ENCODE data around the gene HPGDS.
"Not testable (repeated sequence)": the region's sequence is repeated elsewhere in the genome, so short reads cannot be mapped to it uniquely, and the experiment has no call there.

The HPGDS gene

GRCh38 chr4:94342694-94343093 is at the start of gene HPGDS:
Gene HPGDS (minus strand): TSS chr4:94342836. CDS start chr4:94334629, 8,207 bp downstream.
- no peak within 1 kb of the TSS for H3K4me3 ChIP-seq (replicated peaks in 1 of 2; ENCODE audit: low read depth in 2 of 2, low read length in 2 of 2)
- no peak for DNase-seq (ENCODE audit: low read depth in 2 of 2)
- TF ChIP-seq CTCF (IDR thresholded peaks at IDR 0.05; ENCODE audit: low read depth, low read length) = no peak

DNA sequence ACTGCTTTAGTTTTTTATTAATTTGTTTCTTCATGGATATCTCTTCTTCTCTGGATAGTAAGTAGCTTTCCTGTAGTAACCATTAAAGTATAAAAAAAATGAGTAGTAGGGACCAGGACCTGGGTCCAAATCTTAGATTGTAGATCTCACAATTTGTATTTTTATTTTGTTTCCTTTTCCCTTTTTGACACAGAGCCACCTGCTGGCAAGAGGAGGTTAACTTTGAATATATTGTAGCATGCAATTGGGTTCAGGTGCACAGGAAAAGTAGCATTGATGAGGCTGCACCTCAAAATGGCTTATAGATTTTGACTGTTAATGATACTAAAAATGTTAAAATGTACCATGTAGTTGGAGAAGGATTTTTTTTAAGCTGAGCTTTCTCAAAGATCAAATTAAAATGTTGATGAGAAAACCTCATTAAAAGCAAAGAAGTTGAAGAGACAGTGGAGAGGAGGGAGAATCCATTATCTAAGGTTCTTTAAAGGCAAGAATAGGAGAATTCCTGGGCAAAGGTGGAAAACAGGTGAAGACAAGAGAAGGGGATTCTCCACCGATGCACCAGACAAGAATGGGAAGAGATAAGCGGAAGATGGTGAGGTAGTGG is 48.3 kb upstream of the HPGDS start:
- peak in 1 of 2 donors; percentile 42 for DNase-seq (ENCODE audit: low read depth in 2 of 2)
- peak; percentile 58 for TF ChIP-seq CTCF (IDR thresholded peaks at IDR 0.05; ENCODE audit: low read depth, low read length)
- H3K4me3 ChIP-seq (replicated peaks in 1 of 2; ENCODE audit: low read depth in 2 of 2, low read length in 2 of 2) = no peak overlapping the region

GRCh38 chr4:94389595-94390267 is 47.1 kb upstream of the HPGDS start:
- no peak overlapping the region for H3K4me3 ChIP-seq (replicated peaks in 1 of 2; ENCODE audit: low read depth in 2 of 2, low read length in 2 of 2)
- TF ChIP-seq CTCF (IDR thresholded peaks at IDR 0.05; ENCODE audit: low read depth, low read length) = no peak
- DNase-seq (ENCODE audit: low read depth in 2 of 2) = no peak

- not testable (repeated sequence) for DNase-seq (ENCODE audit: low read depth in 2 of 2); H3K4me3 ChIP-seq (replicated peaks in 1 of 2; ENCODE audit: low read depth in 2 of 2, low read length in 2 of 2)
These were observed 45.3 kb upstream of the HPGDS start for GRCh38 chr4:94387965-94388364.

DNA sequence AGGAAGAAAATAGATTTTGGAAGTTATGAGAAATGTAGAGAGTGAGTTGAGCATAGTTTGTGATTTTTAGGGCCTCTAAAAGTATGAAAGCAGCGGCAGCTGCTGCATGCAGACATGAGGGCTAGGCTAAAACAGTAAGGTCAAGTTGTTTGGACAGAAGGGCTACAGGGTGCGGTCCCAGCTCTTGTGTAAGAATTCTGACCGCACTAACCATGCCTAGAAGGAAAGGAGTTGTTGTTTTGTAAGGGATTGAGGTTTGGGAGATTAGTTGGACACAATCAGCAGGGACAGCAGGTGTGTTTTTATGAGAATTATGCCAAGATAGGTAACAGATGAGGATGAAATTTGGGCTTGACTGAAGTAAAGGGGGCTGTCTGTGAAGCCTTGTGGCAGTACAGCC is 42.8 kb upstream of the HPGDS start:
- not testable (repeated sequence) for DNase-seq (ENCODE audit: low read depth in 2 of 2); H3K4me3 ChIP-seq (replicated peaks in 1 of 2; ENCODE audit: low read depth in 2 of 2, low read length in 2 of 2)

DNA sequence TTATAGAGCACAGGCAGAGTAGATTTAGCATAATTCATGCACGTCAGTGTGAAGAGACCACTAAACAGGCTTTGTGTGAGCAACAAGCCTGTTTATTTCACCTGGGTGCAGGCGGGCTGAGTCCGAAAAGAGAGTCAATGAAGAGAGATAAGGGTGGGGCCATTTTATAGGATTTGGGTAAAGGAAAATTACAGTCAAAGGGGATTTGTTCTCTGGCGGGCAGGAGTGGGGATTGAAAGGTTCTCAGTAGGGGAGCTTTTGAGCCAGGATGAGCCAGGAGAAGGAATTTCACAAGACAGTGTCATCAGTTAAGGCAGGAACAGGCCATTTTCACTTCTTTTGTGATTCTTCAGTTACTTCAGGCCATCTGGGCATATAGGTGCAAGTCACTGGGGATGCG is 40.3 kb upstream of the HPGDS start:
- not testable (repeated sequence) for DNase-seq (ENCODE audit: low read depth in 2 of 2); H3K4me3 ChIP-seq (replicated peaks in 1 of 2; ENCODE audit: low read depth in 2 of 2, low read length in 2 of 2)

GRCh38 chr4:94378047-94378446 is 35.4 kb upstream of the HPGDS start:
- no peak for DNase-seq (ENCODE audit: low read depth in 2 of 2)
- H3K4me3 ChIP-seq (replicated peaks in 1 of 2; ENCODE audit: low read depth in 2 of 2, low read length in 2 of 2) = no peak overlapping the region
- TF ChIP-seq CTCF (IDR thresholded peaks at IDR 0.05; ENCODE audit: low read depth, low read length) = no peak

DNA sequence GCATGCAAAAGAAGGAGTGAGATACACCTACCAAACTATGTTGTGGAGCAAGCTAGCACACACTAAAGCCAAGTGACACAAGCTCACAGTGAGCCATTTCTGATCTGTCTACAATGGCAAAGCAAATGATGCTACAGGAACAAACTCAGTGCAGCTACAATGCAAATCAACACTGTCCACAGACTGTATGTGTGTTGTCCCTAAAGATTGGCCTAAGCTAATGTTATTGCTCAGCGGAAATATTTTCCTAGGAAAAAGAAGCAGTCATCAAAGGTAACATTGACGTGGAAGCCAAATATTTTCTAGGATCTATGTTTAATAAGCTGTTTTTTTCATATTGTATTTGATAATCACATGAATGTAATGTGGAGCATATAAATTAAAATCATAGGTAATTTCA is 34.7 kb upstream of the HPGDS start:
- no peak overlapping the region for H3K4me3 ChIP-seq (replicated peaks in 1 of 2; ENCODE audit: low read depth in 2 of 2, low read length in 2 of 2)
- no peak for TF ChIP-seq CTCF (IDR thresholded peaks at IDR 0.05; ENCODE audit: low read depth, low read length)
- no peak for DNase-seq (ENCODE audit: low read depth in 2 of 2)

All from cardiac fibroblast (primary cell).